ENCODE measurements around the gene ISY1.
A peak's percentile ranks its signal among the peaks of the same experiment; 100 is the strongest.
"Not testable (repeated sequence)": the region's sequence is repeated elsewhere in the genome, so short reads cannot be mapped to it uniquely, and the experiment has no call there.

Gene ISY1

GRCh38 chr3:129160891-129161859 is at the start of gene ISY1:
ISY1 (minus strand) TSS chr3:129161063; CDS start chr3:129160975, 88 bp downstream.
- peak; percentile 96 for DNase-seq

DNA sequence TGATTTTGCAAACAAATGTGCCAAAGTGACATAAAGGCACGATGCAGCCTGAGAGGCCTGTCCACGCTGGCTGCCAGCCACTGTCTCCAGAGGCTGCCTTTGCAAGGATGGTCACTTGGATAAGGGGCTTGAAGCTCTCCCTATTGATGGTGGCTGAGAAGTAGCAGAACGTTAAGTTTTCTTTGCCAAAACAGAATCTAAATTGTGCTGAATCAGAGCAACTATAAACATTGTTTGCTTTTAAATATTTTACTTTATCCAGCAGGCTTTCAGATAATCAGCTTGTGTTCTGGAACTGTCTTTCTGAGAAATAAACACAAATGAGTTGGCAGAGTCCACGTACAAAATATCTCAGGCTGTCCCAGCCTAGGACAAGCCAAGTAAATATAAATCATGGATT is 46.6 kb upstream of the ISY1 start:
- no peak for DNase-seq

- DNase-seq, result no peak
Observed at GRCh38 chr3:129205109-129205832, 44.4 kb upstream of the ISY1 start.

DNA sequence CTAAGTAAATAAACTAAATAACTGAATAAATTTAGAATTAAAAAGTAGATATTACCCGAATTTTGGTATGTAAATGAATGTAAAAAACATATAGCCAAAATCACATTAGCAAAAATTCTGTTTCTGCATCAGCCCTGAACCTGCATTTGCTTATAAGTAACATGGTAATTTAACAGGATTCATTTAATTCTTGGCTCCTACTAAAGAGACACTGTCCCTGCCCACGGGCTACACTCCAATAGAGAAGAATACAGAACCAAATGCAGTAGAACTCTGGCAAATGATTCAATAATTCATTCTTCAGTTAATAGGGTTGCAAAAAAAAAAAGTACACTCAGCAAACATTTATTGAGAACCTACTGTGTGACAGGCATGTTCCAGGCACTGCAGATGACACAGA is 43.6 kb upstream of the ISY1 start:
- no peak for DNase-seq

DNA sequence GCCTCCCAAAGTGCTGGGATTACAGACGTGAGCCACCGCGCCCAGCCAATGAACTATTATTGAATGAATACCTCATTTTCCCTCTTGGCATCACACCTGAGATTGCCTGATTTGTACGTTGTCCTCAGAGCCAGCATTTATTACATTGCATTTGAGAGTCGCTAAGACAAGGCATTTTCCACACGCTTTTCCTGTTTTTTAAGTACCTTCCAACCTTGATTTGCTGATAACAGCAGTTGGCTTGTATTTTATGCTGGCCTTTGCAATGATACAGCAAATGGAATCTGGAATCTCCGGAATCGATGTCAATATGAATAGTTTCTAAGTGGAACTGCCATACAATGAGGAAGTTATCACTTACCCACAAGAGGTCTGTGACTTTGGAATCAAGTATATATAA is 38.5 kb upstream of the ISY1 start:
- no peak for DNase-seq

- DNase-seq, result no peak
Observed at GRCh38 chr3:129197321-129197720, 36.5 kb upstream of the ISY1 start.

DNA sequence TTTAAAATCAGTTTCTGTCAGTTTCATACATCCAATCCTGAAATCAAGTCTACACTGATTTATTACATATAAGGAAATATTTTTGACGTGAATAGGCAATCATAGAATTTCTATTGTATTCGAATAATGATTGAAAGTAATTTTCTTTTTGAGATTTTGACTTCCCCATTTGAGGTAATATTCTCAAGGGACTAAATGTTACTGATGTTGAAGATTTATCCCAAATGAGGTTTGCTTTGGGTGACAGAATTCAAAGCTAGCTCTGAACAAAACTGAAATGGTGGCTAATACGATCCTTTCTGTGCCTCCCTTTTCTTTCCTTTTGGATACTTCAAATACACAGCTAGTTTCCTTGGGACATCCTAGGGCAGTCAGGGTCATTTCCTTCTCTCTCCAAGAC is 35.7 kb upstream of the ISY1 start:
- no peak for DNase-seq

DNA sequence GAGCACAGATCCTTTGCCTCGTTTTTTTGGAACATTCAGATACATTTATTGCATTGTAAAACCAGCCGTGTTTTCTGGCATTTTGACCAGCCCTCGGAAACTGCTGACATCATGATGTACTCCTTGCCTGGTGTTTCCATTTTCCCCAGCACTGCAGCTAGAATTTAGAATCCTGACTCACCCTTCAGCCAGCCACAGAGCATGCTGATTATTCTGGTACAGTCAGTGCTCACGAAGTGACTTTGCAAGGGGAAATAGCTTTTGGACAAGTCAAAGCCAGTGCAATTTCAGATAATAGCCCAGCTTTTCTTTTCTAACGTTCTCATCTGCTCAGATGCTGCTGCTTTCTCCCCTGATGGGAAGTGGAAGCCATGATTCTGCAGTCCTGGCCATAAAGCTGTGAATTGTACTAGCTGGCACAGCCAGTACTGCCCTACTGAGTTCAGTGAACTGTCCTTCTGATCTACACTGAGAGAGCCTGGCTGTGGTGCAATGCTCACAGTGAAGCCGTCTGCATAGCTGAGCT is 34.9 kb upstream of the ISY1 start:
- peak; percentile 77 for DNase-seq

DNA sequence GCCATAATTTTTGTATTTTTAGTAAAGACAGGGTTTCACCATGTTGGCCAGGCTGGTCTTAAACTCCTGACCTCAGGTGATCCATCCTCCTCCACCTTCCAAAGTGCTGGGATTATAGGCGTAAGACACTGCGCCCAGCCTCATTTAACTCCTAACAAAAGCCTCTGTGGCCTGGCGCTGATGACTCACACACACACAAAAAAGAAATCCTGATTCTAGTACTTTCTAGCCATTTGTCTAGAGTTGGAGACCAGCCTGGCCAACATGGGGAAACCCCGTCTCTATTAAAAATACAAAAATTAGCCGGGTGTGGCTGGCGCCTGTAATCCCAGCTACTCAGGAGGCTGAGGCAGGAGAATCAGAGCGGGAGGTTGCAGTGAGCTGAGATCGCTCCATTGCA is 28.9 kb upstream of the ISY1 start:
- DNase-seq, result not testable (repeated sequence)

DNA sequence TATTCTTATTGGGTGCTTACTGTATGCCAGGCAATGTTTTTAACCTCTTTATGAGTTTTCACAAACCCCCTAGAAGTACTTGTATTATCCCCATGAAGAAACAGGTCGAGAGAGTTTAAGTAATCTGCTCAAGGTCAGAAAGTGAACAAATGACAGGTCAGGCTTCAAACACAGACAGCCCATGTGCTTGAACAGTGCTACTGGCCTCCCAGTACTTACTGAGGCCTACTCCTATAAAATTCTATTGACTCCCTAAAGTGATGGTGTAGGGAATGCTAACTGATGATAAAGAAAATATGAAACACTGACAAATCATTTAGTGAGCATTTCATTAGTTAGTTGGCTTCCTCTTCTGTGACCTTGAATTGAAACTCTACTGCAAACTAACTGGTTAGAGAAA is 27.0 kb upstream of the ISY1 start:
- DNase-seq, result no peak

- DNase-seq, result no peak
Observed at GRCh38 chr3:129185783-129186182, 24.9 kb upstream of the ISY1 start.

- not testable (repeated sequence) for DNase-seq
Observed at GRCh38 chr3:129184784-129185542, 24.1 kb upstream of the ISY1 start.

DNA sequence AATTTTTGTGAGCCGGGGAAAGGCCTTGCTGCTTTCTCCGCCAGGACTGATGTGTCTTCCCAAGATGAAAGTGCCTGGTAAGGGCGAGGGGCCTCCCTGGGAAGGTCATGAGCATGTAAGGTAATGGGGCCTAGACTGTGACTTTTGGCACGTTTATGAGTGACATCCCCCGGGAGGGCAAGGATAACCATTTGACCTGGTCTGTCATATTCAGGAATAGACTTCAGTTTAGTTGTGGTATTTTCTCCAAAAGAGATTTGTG is 23.5 kb upstream of the ISY1 start:
- no peak for DNase-seq

DNA sequence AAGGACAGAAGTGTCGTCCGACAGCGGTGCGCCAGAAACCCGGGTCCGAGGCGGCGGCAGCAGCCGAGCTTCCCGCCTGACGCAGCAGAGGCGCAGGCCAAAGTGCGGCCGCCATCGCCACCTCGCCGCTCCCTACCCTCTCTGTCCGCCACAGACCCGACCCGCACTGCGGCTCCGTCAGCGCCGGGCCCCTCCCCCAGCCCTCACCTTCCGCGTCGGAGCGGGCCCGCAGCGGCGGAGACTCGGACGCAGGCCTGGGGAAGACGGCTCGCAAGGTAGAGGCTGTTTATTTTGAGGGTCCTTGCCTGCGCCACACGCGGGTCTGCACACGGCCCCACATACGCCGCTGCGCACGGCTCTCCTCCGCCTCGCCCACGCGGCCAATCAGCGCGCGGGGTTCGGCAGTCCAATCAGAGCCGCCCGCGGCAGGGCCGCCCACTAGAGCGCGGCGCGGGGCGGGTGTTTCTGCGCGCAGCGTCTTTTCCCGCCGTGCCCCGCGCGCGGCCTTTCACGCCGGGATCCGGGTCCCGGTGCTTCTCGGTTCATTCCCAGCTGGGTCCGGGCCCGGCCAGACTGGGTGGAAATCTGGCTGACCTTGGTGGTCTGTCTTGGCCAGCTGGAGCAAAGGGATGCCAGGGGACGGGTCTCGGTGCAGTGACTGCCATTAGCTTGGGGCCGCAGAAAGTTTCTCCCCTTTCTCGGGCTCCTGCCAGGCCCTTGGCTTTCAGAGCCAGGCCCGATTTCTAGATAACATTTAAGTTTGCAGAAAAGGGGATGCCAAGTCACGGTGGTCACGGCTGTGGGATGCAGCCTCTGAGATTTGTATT is 22.9 kb upstream of the ISY1 start, which contains the start of gene CNBP:
Gene CNBP, minus strand, starts transcription at position 328 of the 827 bp plus-strand sequence. CDS start 12,139 bp downstream, outside the sequence.
- peak; percentile 97 for DNase-seq

GRCh38 chr3:129182390-129183185 is 21.7 kb upstream of the ISY1 start:
- DNase-seq, result no peak

GRCh38 chr3:129181819-129182218 is 21.0 kb upstream of the ISY1 start:
- no peak for DNase-seq

- DNase-seq, result no peak
Observed at GRCh38 chr3:129180461-129180860, 19.6 kb upstream of the ISY1 start.

DNA sequence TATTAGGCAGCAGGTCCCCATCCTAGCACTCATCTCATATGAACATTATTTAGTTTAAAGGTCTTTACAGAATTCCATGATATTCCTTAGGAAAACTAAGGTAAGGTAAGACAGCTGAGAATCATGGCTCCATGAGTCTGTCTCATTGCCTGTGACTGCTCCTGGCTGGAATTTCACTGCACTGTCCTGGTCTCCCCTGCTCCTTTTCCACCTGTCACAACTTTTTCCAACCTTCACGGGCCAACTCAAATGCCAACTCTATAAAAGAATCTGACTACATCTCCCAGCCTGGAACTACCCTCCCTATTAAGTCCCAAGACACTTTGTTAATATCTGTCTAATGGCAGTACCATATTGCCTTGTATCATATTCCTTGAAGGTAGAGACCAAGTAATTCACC is 15.2 kb upstream of the ISY1 start:
- no peak for DNase-seq

DNA sequence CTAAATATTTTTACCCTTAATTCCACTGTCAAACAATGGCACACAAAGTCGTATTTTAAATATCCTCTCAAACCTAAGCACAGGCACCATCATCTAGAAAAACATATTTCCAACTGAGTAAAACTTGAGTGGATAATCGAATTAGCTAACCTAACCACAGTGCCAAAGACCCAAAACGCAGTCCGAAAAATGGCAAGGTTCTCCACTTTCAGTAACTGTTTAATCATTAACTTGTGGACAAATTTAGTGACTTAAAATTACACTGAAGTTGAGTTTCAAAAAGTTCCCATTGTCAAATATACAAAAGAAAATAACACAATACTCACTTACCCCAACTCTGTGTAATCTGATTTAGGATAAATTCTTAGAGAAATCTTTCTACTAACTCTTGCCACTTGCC is 12.9 kb upstream of the ISY1 start:
- DNase-seq, result no peak

- no peak for DNase-seq
Observed at GRCh38 chr3:129173206-129173605, 12.3 kb upstream of the ISY1 start.

GRCh38 chr3:129166579-129167332 is 5.9 kb upstream of the ISY1 start:
- DNase-seq, result no peak
